HL-60/S4 (cell line): Measurements from ENCODE around the gene KLF2.
"Not testable (repeated sequence)": the region's sequence is repeated elsewhere in the genome, so short reads cannot be mapped to it uniquely, and the experiment has no call there.

Experiments
- in situ Hi-C: fragments of 300-500 bp; cut with MboI; formaldehyde crosslinking; loops from 2 replicates; pipeline ENCODE4 v1.14.3; 2022; ENCODE audit warnings: low sequenced_read_pairs

The KLF2 gene

DNA sequence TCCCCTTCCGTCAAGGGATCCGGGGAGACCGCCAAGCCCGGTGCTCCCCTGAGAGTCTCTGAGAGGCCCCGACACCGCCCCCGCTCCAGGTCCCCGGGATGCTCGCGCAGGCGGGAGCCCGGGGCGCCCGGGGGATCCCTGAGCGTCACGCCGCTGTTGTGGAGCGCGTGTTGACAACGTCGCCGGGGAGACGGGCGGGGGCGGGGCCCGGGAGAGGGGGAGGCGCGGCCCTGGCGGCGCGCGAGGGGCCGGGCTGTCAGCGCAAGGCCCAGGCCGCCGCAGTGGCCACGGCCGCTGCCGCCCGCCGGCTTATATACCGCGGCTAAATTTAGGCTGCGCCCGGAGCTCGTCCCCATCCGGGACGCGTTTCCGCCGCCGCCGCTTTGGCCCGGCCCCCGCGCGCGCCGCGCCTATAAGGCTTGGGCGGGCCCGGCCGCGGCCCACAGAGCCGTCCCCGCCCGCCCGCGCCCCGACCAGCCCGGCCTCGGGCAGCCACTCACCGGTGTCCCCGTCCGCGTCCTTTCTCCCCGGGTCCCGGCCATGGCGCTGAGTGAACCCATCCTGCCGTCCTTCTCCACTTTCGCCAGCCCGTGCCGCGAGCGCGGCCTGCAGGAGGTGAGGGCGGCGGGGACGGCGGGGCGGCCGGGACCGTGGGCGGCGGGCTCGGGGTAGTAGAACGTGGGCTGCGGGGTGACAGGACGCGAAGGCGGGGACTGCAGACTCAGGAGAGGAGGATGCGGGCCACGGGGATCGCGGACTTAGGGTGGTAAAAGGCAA, at the start of gene KLF2:
Gene KLF2 (plus strand): TSS at position 443 of the 777 bp plus-strand sequence. CDS start 98 bp downstream, at position 541.
- in situ Hi-C loops: no loop called here

DNA sequence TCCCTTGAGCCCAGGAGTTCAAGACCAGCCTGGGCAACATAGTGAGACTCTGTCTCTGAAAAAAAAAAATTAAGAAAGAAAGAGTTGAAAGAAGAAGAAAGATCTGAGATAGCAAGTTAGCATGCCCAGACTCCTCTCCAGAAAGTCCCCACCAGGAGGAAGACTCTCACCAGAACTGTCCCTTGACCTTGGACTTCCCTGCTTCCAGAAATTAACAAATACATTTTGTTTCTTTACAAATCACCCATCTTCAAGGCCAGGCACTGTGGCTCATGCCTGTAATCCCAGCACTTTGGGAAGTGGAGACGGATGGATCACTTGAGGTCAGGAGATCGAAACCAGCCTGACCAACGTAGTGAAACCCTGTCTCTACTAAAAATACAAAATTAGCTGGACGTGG, 44.3 kb upstream of the KLF2 start:
- in situ Hi-C loops: no loop called here

DNA sequence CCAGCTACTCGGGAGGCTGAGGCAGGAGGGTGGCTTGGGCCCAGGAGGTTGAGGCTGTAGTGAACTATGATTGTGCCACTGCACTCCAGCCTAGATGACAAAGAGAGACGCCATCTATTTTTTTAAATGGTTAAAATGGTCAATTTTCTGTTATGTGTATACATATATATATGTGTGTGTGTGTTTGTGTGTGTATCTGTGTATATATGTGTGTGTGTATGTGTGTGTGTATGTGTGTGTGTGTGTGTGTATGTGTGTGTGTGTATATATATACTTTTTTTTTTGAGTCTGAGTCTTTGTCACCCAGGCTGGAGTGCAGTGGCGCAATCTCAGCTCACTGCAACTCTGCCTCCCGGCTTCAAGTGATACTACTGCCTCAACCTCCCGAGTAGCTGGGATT, 42.9 kb upstream of the KLF2 start:
- in situ Hi-C loops: no loop called here

DNA sequence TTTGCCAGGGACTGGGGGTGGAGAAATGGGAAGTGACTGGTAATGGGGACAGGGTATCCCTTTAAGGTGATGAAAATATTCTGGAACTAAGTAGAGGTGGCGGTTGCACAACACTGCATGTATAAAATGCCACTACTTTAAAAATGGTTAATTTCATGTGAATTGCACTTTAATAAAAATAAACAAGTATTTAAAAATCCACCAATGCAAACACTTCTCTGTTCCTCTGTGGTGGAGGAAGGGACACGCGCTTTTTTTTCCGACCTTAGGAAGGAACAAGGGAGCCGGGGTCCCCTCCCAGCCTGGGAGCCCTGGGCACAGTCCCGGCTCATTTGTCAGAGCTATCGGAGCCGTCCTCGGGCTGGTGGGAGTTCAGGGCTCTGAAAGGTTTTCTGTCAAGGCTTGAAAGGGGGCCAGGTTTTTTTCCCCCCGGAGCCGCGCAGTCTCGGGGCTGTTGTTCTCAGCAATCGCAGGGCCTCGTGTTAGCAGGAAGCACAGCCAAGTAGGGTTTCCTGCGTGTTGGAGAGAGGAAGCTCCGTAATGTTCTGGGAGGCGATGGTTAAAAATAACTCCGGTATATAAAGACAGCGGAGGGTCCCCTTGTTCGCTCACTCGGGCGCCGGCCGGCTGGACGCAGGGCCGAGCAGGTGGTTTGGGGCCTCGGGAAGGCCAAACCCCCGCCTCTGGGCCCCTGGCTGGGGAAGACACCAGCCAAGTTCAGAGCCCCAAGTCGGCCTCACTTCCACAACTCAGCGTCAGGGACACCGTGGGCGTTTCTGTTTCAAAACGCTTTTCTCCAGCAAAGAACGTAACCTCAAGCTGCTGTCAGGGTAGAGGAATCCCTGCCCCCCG, 41.2 kb upstream of the KLF2 start:
- in situ Hi-C loops: no loop called here

DNA sequence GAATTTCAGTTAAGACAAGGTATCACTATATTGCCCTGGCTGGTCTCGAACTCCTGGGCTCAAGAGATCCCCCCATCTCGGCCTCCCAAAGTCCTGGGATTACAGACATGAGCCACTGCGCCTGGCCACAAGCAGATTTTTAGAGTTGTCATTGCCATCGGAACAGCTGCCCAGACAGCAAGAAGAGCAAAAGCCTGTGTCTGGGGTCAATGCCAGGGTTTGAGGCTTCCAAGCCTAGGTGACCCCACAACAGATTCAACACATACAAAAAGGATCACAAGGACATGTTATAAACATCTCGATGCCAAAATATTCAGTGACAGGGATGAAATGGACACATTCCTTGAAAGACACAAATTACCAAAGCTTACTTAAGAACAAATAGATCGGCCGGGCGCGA, 40.1 kb upstream of the KLF2 start:
- in situ Hi-C loops: no loop called here

DNA sequence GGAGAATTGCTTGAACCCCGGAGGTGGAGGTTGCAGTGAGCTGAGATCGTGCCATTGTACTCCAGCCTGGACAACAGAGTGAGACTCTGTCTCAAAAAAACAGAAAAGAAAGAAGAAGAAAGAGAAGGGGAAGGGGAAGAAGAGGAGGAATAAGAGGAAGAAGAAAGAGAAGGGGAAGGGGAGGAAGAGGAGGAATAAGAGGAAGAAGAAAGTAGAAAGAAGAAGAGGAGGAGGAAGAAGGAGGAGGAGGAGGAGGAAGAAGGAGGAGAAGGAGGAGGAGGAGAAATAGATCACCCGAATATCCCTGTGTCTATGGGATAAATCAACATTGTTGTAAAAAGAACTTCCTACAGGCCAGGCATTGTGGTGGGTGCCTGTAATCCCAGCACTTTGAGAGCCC, 39.5 kb upstream of the KLF2 start:
- in situ Hi-C loops: not testable (repeated sequence)

DNA sequence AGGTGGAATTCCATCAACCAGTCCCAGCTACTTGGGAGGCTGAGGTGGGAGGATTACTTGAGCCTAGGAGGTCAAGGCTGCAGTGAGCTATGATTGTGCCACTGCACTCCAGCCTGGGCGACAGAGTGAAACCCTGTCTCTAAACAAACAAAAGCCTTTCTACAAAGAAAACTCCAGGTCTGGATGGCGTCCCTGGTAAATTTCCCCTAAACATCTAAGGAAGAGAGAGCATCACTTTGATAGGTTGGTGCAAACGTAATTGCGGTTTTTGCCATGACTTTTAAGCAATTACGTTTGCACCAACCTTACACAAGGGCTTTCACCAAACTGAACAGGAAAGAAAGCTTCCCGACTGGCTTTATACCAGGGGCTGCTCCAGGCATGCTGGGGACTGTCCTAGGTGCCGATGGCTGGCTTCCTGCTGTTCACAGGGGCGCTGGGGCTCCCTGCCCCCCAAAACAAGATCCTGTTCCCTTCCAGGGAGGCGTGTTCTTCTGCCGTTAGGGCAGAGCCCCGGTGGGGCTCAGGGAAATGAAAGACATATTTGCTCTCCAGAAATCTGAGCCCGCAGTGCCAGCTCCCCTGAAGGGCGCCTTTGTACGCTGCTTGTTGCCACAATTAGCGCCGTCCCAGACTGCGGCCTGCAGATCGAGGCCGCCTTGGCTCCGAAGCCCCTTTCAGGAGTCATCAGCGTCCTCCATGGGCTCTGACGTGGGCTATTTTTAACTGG, 38.7 kb upstream of the KLF2 start:
- in situ Hi-C loops: no loop called here

DNA sequence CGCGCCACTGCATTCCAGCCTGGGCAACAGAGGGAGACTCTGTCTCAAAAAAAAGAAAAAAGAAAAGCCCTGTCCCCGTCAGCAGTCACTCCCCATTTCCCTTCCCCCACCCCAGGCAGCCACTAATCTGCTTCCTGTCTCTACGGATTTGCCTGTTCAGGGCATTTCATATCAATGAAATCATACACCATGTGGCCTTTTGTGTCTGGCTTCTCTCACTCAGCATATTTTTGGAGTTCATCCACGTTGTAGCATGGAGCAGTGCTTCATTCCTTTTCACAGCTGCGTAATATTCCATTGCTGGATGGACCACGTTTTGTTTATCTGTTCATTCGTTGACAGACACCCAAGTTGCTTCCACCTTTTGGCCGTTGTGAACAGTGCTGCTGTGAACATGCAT, 36.1 kb upstream of the KLF2 start:
- in situ Hi-C loops: no loop called here

DNA sequence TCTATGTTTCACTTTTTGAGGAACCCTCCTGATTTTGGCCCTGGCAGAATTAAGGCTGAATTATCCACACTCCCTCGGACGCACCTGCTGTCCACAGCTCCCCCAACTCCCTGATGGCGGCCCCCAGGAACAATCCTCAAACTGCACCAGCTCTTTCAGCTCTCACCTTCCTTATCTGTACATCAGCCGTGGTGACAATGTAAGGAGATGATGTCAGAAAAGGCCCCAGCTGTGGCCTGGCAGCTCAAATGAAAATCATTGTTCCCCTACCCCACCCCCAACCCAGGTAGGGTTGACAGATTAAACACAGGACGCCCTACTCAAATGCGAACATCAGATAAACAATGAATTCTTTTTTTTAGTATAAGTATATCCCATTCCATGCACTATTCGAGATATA, 35.0 kb upstream of the KLF2 start:
- in situ Hi-C loops: no loop called here

DNA sequence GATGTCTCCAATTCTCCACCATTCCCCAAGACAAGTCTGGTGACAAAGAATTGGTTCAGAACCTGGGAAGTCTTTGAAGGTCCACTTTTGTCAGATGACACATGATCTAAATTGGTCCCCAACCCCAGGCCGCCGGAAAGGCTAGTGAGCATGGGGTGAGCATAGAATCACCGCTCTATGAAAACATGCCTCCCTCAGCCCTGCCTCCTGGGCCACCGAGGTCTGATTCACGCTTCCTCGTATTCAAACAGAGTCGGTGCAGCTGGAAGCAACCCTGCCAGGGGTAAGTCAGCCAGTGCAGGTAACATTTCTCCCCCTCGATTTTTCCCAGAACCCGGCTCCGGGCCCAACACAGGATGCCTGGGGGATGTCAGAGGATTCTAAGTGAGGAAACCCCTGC, 33.9 kb upstream of the KLF2 start:
- in situ Hi-C loops: no loop called here

DNA sequence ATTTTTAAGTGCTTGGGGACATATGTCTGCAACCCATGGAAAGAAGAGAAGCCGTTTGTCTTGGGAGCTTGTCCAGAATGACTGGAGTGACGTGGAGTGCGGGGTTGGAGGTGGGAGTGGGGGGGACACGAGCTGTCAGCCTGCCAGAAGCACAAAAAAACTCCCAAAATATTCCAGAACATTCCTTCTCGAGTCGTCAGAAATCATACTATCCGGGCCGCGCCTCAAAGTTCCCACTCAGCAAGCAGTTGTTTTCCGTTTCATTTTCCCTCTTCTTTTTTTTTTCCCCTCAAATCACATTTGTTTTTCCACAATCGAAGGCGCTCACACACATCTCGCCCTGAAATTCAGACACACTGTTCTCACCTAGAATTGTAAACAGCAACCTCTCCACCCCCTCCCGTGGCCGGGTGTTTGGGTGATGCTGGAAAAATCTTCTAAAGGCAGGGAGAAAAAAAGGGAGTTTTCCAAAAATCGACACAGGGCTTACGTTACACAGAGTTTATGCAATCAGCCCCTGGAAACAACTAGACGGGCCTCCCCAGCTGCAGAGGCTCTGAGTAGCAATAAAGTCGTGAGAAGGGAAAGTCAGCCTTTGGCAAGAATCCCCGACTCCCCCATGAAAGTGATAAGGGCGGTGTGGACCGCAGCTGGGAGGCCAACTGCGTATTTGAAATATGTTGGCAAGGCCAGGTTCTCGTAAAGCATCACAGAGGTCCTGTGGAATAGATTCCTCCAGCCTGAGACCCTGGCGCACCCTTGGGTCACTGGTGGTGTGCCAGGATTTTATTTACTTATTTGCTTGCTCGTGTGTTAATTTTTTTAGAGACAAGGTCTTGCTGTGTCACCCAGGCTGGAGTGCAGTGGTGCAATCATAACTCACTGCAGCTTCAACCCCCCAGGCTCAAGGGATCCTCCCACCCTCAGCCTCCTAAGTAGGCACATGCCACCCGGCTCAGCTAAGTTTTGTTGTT, 31.2 kb upstream of the KLF2 start:
- in situ Hi-C loops: no loop called here

DNA sequence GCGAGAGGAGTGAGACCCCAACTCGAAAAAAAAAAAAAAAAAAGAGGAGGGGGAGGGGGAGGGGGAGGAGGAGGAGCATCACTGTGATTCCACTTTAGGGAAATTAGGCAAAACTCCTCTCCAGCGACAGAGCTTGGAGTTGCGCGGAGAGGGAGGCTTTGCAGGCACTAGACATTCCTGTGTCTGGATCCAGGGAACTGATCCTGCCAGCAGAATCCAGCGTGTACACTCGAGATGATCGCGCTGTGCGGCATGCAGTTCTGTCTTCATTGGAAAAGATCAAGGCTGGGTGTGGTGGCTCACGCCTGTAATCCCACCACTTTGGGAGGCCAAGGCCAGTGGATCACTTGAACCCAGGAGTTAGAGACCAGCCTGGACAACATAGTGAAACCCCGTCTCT, 29.6 kb upstream of the KLF2 start:
- in situ Hi-C loops: no loop called here

DNA sequence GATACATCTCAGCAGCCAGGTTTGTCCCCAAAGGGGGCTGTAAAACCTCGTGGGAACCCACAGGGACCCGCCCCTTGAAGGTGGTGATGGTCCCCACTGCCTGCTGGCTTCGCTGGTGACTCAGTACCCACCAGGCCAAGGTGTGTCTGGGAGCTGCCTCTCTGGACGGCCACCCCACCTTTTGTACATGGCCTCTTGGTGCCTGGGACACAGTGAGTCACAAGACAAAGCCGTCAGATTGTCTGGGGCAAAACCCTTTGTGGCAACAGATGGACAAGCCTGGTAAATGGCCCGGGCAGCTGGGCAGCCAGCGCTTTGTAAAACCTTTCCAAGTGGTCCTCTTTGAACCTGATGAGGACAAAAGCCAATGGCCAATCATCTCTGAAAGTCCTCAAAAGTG, 27.9 kb upstream of the KLF2 start:
- in situ Hi-C loops: no loop called here

DNA sequence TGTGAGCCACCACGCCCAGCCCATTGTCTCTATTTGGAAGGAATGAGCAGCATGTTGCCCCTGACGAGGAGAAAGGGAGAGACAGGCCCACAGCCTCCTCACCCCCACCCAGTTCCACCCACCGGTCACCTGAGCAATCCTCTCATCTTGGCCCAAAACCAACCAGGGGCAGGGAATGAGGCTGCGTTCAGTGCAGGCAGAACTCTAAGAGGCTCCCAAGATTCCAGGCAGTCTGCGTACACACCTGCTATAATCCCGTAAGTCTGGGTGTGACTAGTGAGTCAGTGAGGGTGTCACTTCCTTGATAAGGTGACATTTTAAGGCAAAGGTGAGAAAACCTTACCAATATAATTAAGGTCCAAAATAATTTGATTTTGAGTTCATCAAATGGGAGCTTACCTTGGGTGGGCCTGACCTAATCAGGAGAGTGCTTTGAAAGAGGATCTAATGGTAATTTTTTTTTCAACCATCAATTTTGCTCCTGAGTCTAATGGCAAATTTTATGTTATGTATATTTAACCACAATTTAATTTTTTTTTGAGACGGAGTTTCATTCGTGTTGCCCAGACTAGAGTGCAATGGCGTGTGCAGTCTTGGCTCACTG, 26.9 kb upstream of the KLF2 start:
- in situ Hi-C loops: no loop called here

DNA sequence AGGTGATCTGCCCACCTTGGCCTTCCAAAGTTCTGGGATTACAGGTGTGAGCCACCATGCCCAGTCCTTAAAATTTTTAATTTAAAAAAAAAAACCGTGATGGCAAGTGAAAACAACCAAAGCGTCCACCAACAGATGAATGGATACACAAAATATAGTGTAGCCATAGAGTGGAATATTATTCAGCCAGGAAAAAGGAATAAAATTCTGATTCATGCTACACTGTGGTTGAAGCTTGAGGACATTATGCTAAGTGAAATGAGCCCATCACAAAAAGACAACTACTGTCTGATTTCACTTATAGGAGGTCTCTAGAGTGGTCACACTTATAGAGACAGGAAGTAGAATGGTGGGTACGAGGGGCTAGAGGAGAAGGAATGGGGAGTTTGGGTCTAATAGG, 26.3 kb upstream of the KLF2 start:
- in situ Hi-C loops: no loop called here

DNA sequence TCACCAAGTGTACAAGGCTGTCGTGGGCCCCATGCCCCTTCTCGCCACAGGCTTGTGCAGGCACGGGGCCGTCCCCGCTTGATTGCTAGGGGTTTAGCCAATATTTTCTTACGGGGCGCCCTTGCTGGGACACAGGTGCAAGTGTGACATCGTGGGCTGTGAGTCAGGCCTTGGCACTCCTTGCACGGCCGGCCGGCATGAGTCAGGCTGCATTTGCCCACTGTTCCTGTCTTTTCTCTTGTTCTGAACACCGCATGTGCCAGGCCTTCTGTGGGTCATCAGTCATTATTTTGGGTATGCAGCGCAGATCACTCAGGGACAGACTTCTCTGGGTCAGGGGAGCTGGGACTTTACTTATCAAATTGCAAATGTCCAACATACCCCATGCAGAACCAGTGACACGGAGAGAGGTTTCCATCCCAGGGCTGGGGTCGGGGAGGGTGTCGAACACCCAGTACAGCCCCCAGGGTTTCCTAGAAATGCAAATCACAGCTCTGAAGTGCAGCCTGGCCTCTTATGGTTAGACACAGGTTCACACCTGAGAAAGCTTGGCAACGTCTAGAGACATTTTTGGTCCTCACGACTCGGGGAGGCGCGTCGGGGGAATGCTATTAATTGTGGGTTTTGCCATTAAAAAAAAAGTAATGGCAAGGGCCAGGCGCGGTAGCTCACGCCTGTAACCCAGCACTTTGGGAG, 22.5 kb upstream of the KLF2 start:
- in situ Hi-C loops: no loop called here

DNA sequence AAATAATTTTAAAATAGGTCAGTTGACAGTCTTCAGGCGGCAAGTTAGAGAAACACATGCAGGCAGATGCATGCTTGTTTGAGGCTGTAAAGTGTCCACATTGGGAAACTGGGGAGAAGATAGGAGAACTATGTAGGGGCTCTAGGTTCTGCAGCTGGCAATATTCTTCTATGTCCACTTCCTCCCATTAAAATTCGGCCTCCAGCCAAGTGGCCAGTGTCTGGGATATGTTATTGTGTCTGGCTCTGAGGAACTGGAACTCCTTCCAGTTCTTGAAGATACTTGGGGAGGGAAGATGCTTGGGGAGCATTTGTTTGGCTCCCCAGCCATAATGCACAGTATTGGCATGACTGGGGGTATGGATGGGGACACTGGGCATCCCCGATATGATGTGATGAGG, 20.9 kb upstream of the KLF2 start:
- in situ Hi-C loops: no loop called here

DNA sequence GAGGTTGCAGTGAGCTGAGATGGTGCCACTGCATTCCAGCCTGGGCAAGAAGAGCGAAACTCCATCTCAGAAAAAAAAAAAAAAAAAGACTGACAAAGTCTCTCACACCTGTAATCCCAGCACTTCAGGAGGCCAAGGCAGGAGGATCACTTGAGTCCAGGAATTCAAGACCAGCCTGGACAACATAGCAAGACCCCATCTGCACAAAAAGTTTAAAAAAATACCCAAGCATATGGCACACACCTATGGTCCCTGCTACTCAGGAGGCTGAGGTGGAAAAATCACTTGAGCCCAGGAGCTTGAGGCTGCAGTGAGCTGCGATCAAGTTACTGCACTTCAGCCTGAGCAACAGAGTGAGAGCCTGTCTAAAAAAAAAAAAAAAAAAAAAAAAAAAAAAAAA, 20.1 kb upstream of the KLF2 start:
- in situ Hi-C loops: not testable (repeated sequence)

DNA sequence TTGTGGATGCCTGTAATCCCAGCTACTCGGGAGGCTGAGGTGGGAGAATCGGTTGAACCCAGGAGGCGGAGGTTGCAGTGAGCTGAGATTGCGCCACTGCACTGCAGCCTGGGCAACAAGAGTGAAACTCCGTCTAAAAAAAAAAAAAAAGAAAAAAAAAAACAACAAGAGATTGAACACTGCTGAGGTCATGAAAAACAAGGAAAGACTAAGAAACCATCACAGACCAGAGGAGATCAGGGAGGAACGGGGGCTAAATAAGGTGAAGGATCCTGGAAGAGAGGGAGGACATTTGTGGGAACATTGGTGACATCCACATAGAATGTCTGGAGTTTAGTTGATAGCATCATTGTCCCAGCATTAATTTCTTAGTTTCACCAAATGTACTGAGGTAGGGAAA, 19.6 kb upstream of the KLF2 start:
- in situ Hi-C loops: not testable (repeated sequence)
